Suprapubic skin (tissue), 4 donors: ENCODE results near the gene GOLGA3. TPM values are rescaled to one million over a fixed set of nuclear protein-coding genes. Genes with fewer than 3 reads are reported as not detected.
A peak's percentile ranks its signal among the peaks of the same experiment; 100 is the strongest.

ENCODE experiments used
- DNase-seq, 2 donors: peaks; one replicate each; pipeline ENCODE4 v3.0.0-alpha.2; 2019; ENCODE audit warnings: low spot score in 2 of 2
- H3K27ac ChIP-seq: fragments of 200-600 bp; sonication (generic); one replicate; pipeline ENCODE4 v1.5.1; 2019
- H3K27me3 ChIP-seq: fragments of 200-600 bp; sonication (generic); one replicate; pipeline ENCODE4 v1.5.1; 2019
- H3K36me3 ChIP-seq: fragments of 200-600 bp; sonication (generic); one replicate; pipeline ENCODE4 v1.5.1; 2019
- H3K4me1 ChIP-seq: fragments of 200-600 bp; sonication (generic); one replicate; pipeline ENCODE4 v1.5.1; 2019
- H3K4me3 ChIP-seq: fragments of 200-600 bp; sonication (generic); one replicate; pipeline ENCODE4 v1.5.1; 2019; ENCODE audit warnings: mild to moderate bottlenecking
- H3K9me3 ChIP-seq: fragments of 200-600 bp; sonication (generic); one replicate; pipeline ENCODE4 v1.5.1; 2019
- EP300 ChIP-seq: sonication (generic); formaldehyde crosslinking; IDR thresholded peaks from one replicate; pipeline ENCODE4 v1.6.1; 2017; ENCODE audit warnings: antibody characterized with exemption
- POLR2A ChIP-seq, 2 donors: fragments of 450-650 bp; IDR thresholded peaks; one replicate each; pipeline ENCODE4 v1.6.1; 2017; ENCODE audit warnings: antibody characterized with exemption in 2 of 2, mild to moderate bottlenecking in 2 of 2, moderate library complexity in 2 of 2
- POLR2AphosphoS5 ChIP-seq, 3 donors: sonication (generic); formaldehyde crosslinking; IDR thresholded peaks; one replicate each; pipeline ENCODE4 v1.6.1; 2017; ENCODE audit warnings: antibody characterized with exemption in 3 of 3
- WGBS: methylation state at CpG from one replicate; pipeline ENCODE4 v1.1.5; 2018; 5-methylcytosine and 5-hydroxymethylcytosine counted together
- total RNA-seq, 4 donors: library from RNA; depleted of rRNA; stranded (reverse); fragments of >200 nt; gene quantifications; one replicate each; pipeline ENCODE4 v1.1.0, GENCODE V29; 2016
- TF ChIP-seq, protein P1 (sequence below), 2 donors: fragments of 200-600 bp in 1 of 2; fragments of 450-650 bp in 1 of 2; sonication (generic) in 1 of 2; IDR thresholded peaks; one replicate each; pipeline ENCODE4 v1.5.1; 2016 to 2019; ENCODE audit warnings: antibody characterized with exemption in 2 of 2, mild to moderate bottlenecking in 1 of 2, moderate library complexity in 1 of 2

GOLGA3 gene
- total RNA-seq, 4 donors from 2014 or later, result 75.8 to 98.4 (median 81.0) TPM

DNA sequence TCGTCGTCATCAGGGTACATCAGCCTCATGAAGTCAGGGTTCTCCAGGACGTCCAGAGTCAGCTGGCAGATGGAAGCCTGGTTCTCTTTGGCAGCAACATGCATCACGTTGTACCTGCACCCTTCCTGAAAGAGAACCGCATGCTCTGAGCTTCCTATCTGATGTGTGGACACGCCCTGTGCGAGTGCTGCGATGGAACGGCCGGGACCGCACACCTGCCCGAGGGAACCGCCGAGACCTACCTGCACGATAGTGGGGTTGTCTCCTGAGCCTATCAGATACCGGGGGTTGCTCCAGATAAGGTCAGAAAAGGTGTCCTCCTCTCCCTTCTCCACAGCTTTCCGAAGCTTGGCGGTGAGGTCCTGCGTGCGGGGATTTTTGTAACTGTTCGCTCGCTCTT lies 80.8 kb downstream of the GOLGA3 start:
- no peak for DNase-seq
- 92% methylated on average over 22 of the region's 22 CpGs for WGBS
- no peaks in the 10 kb centered on the region for H3K27me3 ChIP-seq
- no peak for TF ChIP-seq POLR2AphosphoS5 (IDR thresholded peaks at IDR 0.05)
- H3K27ac ChIP-seq, result no peak overlapping the region
- no peaks in the 10 kb centered on the region for H3K9me3 ChIP-seq
- H3K4me1 ChIP-seq, result no peaks in the 10 kb centered on the region
- H3K4me3 ChIP-seq, result no peak overlapping the region
- H3K36me3 ChIP-seq, result peaks cover 93% of the 10 kb centered on the region

DNA sequence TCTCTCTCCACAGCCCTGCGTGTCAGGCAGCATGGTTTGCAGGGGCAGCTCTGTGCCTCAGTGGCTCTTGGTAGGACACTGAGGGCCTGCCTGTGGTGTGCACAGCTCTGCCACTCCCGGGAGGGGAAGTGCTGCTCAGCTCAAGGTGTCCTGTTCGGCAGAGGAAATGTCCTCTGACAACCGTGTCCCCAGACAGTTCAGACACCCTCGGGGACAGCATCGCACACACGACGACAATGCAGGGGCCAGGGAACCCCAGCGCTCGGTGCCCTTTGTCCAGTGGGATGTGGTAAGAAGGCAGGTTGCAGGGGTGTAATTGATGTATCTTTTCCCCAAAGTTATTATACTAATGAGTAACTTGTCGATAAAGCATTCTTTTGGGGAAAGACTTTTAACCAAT lies 81.3 kb downstream of the GOLGA3 start:
- 89% methylated on average over 11 of the region's 11 CpGs for WGBS
- no peaks in the 10 kb centered on the region for H3K27me3 ChIP-seq
- TF ChIP-seq, protein P1, sequence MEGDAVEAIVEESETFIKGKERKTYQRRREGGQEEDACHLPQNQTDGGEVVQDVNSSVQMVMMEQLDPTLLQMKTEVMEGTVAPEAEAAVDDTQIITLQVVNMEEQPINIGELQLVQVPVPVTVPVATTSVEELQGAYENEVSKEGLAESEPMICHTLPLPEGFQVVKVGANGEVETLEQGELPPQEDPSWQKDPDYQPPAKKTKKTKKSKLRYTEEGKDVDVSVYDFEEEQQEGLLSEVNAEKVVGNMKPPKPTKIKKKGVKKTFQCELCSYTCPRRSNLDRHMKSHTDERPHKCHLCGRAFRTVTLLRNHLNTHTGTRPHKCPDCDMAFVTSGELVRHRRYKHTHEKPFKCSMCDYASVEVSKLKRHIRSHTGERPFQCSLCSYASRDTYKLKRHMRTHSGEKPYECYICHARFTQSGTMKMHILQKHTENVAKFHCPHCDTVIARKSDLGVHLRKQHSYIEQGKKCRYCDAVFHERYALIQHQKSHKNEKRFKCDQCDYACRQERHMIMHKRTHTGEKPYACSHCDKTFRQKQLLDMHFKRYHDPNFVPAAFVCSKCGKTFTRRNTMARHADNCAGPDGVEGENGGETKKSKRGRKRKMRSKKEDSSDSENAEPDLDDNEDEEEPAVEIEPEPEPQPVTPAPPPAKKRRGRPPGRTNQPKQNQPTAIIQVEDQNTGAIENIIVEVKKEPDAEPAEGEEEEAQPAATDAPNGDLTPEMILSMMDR (IDR thresholded peaks at IDR 0.05), result no peak
- TF ChIP-seq POLR2A (IDR thresholded peaks at IDR 0.05) (no peak), EP300 (no peak), POLR2AphosphoS5 (IDR thresholded peaks at IDR 0.05) (no peak)
- DNase-seq, result no peak
- H3K4me1 ChIP-seq, result no peaks in the 10 kb centered on the region
- peaks cover 93% of the 10 kb centered on the region for H3K36me3 ChIP-seq
- no peak overlapping the region for H3K4me3 ChIP-seq
- H3K9me3 ChIP-seq, result no peaks in the 10 kb centered on the region
- peak overlapping the region; percentile 67 for H3K27ac ChIP-seq

DNA sequence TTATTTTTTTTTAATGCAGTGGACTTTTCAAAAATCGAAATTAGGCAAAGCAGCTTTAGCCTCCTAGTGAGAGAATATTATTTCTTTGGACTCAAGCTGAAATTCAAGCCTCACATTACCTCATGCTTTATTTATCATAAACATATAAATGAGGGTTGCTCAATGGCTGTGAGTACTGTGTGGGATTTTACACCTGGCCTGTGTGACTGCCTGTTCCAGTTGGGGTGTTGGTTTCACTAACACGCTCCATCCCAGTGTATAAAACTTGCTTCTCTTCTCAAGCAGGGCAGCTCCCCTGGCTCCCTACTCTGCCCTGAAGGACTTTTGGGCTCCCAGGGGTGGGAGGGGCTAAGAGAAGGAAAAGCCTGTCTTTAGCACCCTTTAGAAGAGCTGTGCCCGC lies 82.1 kb downstream of the GOLGA3 start:
- peaks cover 96% of the 10 kb centered on the region for H3K36me3 ChIP-seq
- WGBS, result 82% methylated on average over 3 of the region's 3 CpGs
- H3K27ac ChIP-seq, result peak overlapping the region; percentile 67
- H3K9me3 ChIP-seq, result no peaks in the 10 kb centered on the region
- H3K4me1 ChIP-seq, result no peaks in the 10 kb centered on the region
- TF ChIP-seq EP300, result no peak
- TF ChIP-seq, protein P1 (IDR thresholded peaks at IDR 0.05), result no peak
- H3K4me3 ChIP-seq, result no peak overlapping the region
- no peaks in the 10 kb centered on the region for H3K27me3 ChIP-seq
- no peak for DNase-seq

DNA sequence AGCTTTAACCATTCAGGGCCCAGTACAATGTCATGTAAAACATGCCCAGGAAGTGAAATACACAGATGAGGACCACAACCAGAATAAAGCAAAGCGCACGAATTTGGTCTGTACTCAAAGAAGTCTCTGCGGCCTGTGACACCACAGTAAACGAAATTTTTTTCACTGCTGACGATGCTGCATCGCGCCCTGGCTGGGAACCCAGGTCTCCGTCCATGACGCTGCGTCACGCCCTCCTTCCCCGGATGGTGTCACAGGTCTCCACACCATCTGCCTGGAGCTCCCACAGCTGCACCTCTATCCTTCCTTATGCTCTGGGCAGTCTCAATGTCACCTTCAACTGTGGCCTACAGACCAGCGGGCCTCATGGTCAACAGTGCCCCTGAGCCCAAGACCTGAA lies 84.8 kb downstream of the GOLGA3 start:
- DNase-seq, result no peak
- Histone ChIP-seq H3K4me1 (no peaks in the 10 kb centered on the region), H3K27ac (no peak overlapping the region), H3K27me3 (no peaks in the 10 kb centered on the region), H3K36me3 (peaks cover 96% of the 10 kb centered on the region), H3K9me3 (no peaks in the 10 kb centered on the region), H3K4me3 (no peak overlapping the region)
- TF ChIP-seq EP300 (no peak), POLR2A (IDR thresholded peaks at IDR 0.05) (no peak)
- TF ChIP-seq, protein P1 (IDR thresholded peaks at IDR 0.05), result no peak
- 85% methylated on average over 13 of the region's 13 CpGs for WGBS

DNA sequence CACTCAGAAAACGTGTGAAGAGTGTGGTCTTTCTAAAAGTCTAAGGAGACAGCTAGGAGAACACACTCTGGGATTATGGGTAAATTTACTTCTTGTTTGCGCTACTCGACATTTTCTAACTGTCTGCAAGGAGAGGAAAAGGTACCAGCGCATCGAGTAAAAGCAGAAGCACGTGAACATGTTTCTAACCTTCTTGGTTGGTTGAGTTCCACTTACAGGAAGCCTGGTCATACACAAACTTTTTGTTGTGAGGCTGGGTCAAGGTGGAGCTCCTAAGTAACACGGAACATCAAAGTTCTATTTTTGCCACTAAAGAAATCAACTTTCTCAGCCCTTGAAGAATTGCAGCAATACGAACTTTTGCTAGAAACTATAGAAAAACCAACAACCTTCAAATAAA lies 87.0 kb downstream of the GOLGA3 start:
- DNase-seq, result no peak
- H3K27me3 ChIP-seq, result no peaks in the 10 kb centered on the region
- H3K36me3 ChIP-seq, result peaks cover 94% of the 10 kb centered on the region
- no peaks in the 10 kb centered on the region for H3K4me1 ChIP-seq
- no peak overlapping the region for H3K27ac ChIP-seq
- TF ChIP-seq, protein P1 (IDR thresholded peaks at IDR 0.05), result no peak
- no peak for TF ChIP-seq EP300
- TF ChIP-seq POLR2AphosphoS5 (IDR thresholded peaks at IDR 0.05), result no peak
- TF ChIP-seq POLR2A (IDR thresholded peaks at IDR 0.05), result no peak
- H3K9me3 ChIP-seq, result no peaks in the 10 kb centered on the region
- no peak overlapping the region for H3K4me3 ChIP-seq
- 87% methylated on average over 8 of the region's 8 CpGs for WGBS

DNA sequence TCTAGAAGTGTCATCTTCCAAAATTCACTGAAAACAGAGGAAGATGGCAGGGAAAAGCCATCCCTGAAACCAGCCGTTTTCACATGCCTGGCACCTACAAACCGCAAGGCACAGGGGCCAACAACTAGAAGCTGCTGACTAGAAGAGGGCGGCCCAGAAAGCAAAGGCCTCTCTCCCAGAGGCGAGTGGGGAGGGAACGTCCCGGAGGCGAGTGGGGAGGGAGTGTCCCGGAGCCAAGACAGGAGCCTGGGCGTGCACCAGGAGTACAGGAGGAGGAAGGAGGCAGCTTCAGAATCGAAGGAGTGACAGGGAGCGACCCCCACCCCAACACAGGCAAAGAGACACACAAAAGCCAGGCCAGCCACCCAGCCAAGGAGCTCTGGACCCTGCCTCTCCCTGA lies 88.0 kb downstream of the GOLGA3 start:
- Histone ChIP-seq H3K27me3 (no peaks in the 10 kb centered on the region), H3K27ac (no peak overlapping the region), H3K4me1 (no peaks in the 10 kb centered on the region), H3K9me3 (no peaks in the 10 kb centered on the region), H3K36me3 (peaks cover 96% of the 10 kb centered on the region), H3K4me3 (no peak overlapping the region)
- no peak for DNase-seq
- 90% methylated on average over 11 of the region's 11 CpGs for WGBS
- no peak for TF ChIP-seq EP300
- TF ChIP-seq POLR2A (IDR thresholded peaks at IDR 0.05), result no peak
- TF ChIP-seq, protein P1 (IDR thresholded peaks at IDR 0.05), result no peak
- TF ChIP-seq POLR2AphosphoS5 (IDR thresholded peaks at IDR 0.05), result no peak
